M059J (cell line): Measurements from ENCODE around the gene ENDOU. TPM values are rescaled to one million over a fixed set of nuclear protein-coding genes. Genes with fewer than 3 reads are reported as not detected.

Experiments
- DNase-seq: peaks from one replicate; pipeline ENCODE4 v3.0.0-alpha.2; 2012; ENCODE audit warnings: low read depth
- total RNA-seq: library from RNA; depleted of rRNA; stranded (reverse); fragments of >200 nt; shearing (Covaris generic); gene quantifications from 2 replicates; pipeline ENCODE4 v1.2.3, GENCODE V29; 2014

ENDOU gene
- total RNA-seq, 1 experiment from 2014 or later = not detected

DNA sequence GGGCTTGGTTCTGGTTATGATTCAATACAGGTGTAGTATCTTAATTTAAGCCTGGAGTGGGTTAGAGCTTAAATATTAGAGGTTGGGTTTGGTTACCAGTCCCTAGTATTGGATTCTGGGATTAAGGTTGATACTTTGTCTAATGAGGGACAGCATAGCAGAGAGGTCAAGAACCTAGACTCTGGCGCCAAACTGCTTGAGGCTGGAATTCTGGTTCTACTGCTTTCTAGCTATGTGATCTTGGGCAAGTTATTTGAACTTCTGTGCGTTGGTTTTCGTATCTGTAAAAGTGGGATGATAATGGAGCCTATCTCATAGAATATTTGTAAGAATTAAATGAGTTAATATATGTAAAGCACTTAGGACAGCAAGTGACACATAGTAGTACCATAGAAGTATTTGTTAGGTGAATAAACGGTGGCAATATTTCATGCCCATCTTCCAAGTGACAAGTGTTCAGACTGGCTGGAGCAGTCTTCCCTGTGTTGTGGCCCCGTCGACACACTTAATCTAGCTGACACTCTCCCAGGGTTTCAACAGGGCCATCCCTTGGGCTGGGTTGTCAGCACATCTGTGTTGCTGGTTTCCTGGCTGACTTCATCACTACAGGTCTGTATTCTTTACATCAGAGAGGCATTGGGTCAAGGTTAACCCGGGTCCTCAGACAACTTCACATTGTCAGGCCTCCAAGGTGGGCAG, 3.0 kb downstream of the ENDOU start:
- no peak for DNase-seq

GRCh38 chr12:47721431-47721973, 3.8 kb downstream of the ENDOU start:
- no peak for DNase-seq

GRCh38 chr12:47718531-47718930, 6.8 kb downstream of the ENDOU start:
- no peak for DNase-seq

GRCh38 chr12:47717443-47718193, 7.7 kb downstream of the ENDOU start:
- peak; percentile 58 for DNase-seq

DNA sequence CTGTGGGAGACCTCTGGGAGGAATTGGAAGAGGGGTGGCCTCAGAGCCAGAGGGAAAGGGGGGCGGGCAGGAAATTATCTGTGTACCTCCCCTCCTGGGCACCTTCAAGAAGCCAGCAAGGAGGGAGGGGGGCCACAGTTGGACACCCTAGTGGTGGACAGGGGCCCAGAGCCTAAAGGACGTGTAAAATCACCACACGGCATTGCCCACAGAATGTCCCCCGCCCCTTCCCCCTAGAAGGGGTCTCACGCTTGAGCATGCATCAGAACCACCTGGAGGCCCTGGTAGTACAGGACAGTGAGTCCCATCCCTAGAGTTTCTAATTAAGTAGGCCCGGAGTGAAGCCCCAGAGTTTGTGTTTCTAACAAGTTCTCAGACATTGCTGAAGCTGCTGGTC, 8.2 kb downstream of the ENDOU start:
- no peak for DNase-seq

- no peak for DNase-seq
Measured at GRCh38 chr12:47715877-47716548, 9.3 kb downstream of the ENDOU start.

DNA sequence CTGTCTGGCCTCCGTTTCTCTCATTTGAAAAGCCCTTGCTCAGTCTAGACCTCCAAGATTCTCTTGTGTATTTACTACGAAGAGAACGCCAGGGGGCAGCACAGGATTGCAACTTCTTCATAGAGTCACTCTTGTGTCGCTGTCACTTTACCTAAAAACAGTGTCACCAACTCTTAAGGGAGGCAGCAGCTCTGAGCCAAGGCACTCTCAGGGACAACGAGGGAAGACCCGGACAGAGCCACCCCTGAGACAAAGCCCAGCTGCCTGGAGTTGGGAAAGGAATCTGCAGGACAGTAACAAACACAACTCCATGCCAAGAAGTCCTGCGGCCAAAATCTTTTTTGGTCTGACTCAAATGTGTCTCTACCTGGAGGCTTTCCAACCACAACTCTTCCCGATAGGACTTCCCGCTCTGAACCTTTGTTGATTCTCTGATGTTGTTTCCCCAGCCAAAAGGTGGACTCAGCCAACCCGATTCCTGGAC, 9.9 kb downstream of the ENDOU start:
- peak; percentile 77 for DNase-seq

- DNase-seq = no peak
Measured at GRCh38 chr12:47714826-47715386, 10.4 kb downstream of the ENDOU start.

- no peak for DNase-seq
Measured at GRCh38 chr12:47712171-47712570, 13.1 kb downstream of the ENDOU start.

DNA sequence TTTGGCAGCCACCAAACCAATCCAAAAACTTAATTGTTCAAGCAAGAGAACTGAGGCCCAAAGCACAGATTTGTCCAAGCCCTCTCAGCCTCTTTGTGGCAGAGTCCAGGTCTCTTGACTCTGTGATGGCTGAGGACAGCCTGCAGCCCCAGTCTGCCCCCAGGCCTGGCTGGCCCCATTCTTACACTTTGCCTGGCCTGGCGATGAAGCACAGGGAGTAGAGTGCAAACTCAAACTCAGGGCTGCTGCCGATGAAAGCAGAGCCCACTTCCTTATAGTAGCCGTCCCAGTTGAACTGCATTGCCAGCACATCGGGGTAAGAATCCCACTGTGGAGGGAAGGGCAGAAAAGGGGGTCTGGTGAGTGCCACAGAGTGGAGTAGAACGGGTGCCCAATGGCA, 13.8 kb downstream of the ENDOU start:
- DNase-seq = no peak

GRCh38 chr12:47710278-47710677, 15.0 kb downstream of the ENDOU start:
- DNase-seq = no peak

DNA sequence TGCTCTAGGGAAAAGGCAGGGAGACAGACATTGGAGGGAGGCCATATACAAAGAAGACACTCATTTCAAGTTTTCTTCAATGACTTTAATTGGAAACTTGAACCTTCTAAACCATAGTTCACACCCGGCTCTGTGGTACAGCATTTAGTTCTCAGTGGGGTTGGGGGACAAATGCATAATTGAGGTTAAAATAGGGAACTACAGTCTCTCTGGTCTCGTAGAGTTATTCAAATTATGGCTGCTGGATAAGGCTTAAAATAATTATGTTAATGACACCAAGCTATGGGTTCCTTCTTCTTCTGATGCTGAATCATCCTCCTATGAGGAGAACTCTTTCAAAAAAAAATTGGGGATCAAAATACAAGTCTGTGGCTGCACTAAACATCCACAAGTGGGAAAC, 15.6 kb downstream of the ENDOU start:
- no peak for DNase-seq

DNA sequence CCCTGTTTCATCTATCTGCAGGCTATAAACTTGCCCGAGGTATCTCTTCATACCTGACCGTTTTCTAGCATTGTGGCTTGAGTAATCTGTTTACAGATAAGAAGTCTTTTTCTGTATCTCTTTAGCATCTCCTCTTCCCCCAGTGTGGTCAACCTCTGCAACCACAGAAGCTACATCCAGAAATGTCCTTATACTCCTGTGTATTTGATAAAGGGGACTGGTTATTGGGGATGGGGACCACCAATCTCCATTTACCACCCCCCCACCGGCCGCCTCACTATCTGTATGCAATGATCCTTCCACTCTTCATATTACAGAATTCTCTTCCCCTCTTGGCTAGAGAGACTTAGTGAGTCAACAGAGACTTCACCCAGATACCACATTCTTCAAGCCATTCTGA, 16.1 kb downstream of the ENDOU start:
- DNase-seq = no peak

GRCh38 chr12:47707905-47708543, 17.3 kb downstream of the ENDOU start:
- DNase-seq = no peak

DNA sequence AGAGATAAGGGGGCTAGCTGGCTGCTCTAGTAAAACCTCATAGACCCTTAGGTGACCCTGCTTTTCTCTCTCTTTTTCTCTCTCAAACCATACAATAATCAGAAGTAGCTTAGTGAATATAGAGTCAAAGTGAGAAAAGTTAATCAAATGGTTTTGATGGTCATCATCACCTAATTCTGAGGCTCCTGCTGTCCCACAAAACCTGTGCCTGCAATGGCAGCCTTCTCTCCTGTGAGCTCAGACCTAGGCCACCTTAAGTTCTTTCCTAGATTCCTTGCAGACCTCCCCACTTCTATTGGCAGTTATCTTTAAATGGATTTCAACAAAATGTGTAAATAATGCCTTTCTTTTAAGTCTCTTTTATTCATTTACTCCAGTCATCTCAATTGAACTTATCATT, 17.9 kb downstream of the ENDOU start:
- DNase-seq = no peak

DNA sequence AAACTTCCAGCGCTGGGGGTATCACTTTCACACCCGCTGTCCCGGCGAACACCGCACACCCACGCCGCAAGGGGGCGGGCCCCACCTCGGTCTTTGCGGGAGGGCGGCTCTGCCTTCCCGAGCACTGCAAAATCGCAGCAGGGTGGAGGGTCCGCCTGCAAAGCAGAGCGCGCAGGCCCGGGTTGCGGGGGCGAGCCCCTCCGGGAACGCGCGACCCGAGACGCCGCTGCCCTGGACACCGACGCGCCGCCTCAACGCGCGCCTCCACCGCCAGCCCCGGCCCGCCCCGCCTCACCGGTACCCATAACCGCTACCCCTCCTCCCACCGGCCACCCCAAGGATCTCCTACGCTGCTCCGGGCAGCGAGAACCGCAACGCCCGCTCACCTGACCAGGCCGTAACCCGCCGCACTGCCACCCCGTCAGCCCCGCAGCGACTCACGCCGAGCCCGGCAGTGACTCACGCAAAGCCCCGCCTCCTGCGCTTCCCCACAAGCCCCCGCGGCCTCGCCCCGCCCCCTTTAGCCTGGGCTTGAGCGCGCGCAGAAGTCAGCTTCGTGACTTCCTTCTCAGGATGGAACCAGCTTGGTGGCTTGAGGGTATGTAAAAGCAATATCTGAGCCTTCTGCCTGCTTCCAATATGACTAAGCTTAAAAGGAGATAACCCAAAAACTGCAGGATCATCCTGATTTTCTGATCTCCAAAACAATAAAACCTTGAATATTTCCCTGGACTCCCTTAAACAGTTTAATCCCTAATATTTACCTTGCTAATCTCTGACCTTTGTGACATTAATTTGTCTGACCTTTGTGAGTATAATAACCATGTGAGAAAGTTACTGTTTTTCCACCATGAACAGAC, 19.5 kb downstream of the ENDOU start, which contains the start of gene RPAP3:
Gene RPAP3 (minus strand): TSS at position 465 of the 860 bp plus-strand sequence. CDS start 3,190 bp downstream, outside the sequence.
- DNase-seq = peak; percentile 93

- no peak for DNase-seq
Measured at GRCh38 chr12:47705229-47705565, 20.1 kb downstream of the ENDOU start.

GRCh38 chr12:47704719-47705118, 20.6 kb downstream of the ENDOU start:
- DNase-seq = no peak

GRCh38 chr12:47700263-47700662, 25.0 kb downstream of the ENDOU start:
- no peak for DNase-seq

DNA sequence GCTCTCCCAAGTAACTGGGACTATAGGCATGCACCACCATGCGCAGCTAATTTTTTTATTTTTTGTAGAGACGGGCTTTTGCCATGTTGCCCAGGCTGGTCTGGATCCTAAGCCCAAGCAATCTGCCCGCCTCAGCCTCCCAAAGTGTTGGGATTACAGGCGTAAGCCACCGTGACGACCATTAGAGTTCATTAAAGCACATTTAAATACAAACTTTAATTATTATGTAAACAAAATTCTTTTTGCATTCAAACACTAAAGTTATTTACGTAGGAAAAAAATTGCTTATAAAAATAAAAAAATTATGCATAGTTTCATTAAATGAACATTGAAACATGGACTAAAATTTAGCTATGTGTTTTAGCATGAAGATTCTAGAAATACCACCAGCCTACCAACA, 26.7 kb downstream of the ENDOU start:
- DNase-seq = no peak

DNA sequence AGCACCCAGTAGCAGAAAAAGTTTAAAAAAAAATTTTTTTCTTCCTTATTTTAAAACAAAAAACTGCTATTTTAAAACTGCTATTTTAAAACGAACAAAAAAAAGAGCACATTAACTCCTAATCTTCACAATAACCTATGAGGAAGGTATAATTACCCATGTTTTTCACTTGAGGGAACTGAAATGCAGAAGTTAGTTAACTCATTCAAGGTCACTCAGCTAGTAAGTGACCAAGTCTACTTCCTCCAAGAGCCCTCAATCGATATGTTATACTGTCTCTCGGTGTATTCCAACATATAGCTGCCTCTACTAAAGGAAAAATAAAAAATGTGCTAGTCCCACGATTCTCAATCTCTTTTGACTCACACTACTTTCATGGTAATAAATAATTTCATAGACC, 27.2 kb downstream of the ENDOU start:
- DNase-seq = no peak
